Measurements from ENCODE around the gene PGAP3.

DNA sequence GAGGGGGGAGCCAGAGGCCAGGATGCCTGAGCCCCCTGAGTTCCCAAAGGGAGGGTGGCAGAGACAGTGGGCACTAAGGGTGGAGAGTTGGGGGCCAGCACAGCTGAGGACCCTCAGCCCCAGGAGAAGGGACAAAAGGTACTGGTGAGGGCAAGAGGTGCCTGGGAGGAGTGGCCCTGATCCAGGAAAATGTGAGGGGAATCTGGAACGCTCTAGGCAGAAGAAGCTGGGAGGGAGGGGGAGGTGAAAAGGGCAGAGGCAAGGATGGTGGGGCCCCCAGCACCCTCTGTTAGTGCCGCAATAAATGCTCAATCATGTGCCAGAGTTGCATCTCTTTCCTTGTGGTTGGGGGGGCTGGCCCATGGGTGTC lies 21.6 kb downstream of the PGAP3 start:
- TF ChIP-seq CTCF (IDR thresholded peaks at IDR 0.05) (no peak), EP300 (IDR thresholded peaks at IDR 0.05) (no peak), POLR2A (IDR thresholded peaks at IDR 0.05) (no peak)

Measured in upper lobe of left lung (tissue), 4 donors.